ENCODE measurements around the gene MBTPS2.
"Not testable (repeated sequence)": the region's sequence is repeated elsewhere in the genome, so short reads cannot be mapped to it uniquely, and the experiment has no call there.

Gene MBTPS2

GRCh38 chrX:21863241-21863640, 23.8 kb downstream of the MBTPS2 start:
- DNase-seq, result no peak

- no peak for DNase-seq
These were observed 26.0 kb downstream of the MBTPS2 start for GRCh38 chrX:21865436-21865835.

DNA sequence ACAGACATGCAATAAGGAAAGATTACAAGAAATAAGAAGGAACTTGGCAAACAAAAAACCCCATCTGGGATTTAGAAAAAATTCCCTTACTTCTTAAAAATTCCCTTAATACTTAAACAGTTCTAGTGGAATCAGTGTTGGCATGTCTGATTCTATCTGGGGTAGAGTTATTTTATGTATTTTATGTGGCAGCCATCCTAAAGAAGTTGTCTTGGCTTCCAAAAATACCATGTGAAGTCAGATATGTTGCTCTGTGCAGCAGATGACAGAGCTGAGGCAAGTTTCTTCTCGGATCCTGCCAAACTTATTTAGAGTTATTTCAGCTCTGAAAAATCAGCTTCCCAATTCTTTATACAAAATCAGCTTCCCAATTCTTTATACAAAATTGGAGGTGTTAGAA, 31.1 kb downstream of the MBTPS2 start:
- no peak for DNase-seq

GRCh38 chrX:21873063-21873775, 33.8 kb downstream of the MBTPS2 start:
- no peak for DNase-seq

GRCh38 chrX:21874182-21874581, 34.8 kb downstream of the MBTPS2 start:
- not testable (repeated sequence) for DNase-seq

DNA sequence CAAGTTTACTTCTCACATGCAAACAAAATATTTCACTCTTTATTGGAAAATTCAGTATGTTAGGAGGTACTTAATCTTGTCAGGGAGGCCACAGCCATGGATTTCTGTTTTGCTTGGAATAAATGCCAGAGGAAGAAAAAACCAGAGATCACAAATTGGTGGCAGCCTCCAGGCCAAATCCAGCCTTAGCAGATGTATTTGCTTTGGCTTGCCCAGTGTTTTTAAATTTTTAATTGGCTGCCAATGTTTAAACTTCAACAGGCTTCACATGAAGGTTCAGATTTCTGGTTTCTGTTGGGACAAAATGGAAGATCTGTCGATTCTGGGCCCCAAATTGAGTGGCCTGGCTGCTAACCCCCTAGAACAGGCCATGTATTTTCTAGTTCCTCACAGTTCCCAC, 35.6 kb downstream of the MBTPS2 start:
- DNase-seq, result no peak

- DNase-seq, result no peak
These were observed 42.6 kb downstream of the MBTPS2 start for GRCh38 chrX:21881881-21882574.

DNA sequence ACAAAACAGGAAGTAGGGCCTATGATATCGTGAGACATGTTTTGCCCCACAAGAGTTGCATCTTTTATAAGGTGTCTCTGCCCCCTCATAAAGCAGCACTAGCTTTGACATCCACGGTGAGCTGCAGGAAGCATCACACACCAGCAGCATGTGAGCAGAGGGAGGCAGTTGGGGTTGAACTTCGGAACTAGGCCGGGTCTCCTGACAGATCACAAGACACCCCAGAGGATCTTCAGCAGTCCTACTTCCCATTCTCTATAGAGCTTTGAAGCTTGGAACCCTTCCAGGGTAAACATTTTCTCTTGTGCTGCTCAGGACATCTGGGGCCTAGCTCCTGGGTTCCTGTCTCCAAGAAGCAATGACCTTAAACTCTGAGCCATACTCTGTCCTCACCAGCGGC, 43.8 kb downstream of the MBTPS2 start:
- no peak for DNase-seq

- no peak for DNase-seq
These were observed 46.2 kb downstream of the MBTPS2 start for GRCh38 chrX:21885568-21885967.

GRCh38 chrX:21905313-21905712, 65.9 kb downstream of the MBTPS2 start:
- DNase-seq, result no peak

DNA sequence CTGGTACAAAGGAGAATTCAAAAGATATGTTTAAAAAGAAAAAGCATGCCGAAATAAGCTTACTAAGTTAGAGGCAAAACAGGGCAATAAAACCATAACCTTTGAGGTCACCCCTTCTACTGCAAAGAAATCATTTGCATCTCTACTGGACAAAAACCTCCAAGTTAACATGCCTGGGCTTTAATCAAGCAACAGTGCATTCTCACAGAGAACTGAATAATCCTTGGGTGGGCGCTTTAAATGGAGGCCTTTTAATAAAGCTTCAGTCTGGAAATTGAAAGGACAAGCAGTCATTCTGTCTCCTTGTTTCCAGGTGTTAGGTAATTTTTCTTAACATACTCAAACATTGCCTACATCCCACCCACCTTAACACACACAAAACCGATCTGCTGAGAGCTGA, 66.5 kb downstream of the MBTPS2 start:
- DNase-seq, result no peak

GRCh38 chrX:21907260-21907659, 67.8 kb downstream of the MBTPS2 start:
- no peak for DNase-seq

DNA sequence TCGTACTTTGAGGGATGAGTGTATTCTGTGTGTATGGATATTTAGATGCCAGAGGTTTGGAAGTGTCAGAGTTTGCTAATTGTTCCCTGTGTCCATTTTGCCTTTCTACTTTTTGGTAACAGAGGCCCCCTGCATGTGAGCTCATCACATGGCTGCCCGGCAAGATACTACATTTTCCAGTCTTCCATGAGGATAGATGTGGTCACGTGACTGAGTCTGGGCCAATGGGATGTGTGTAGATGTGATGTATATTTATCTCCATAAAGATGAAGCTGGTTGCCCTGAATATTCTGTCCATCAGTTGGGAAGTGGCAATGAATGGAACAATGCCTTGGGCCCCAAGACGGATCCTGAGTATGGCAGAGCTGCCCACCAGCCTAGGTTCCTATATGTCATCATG, 72.1 kb downstream of the MBTPS2 start:
- no peak for DNase-seq

GRCh38 chrX:21912220-21912619, 72.8 kb downstream of the MBTPS2 start:
- DNase-seq, result no peak

- no peak for DNase-seq
These were observed 73.6 kb downstream of the MBTPS2 start for GRCh38 chrX:21912989-21913388.

DNA sequence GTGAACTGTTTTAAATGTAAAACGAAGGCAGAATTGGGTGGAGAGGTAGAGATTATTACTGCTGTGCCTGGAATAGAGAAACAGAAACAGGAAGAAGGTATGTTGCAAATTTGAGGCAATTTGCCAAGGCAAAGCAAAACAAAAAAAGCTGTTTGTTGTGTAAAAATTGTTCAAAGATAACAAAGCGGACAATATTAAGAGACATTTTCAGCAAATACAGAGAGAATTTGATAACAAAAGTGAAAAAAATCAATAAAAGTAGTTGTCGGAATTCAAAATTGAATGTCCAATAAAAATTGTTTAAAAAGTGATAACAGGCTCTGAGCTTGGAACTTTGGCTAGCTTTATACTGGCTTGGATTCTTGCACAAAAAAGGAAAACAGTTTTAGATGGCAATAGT, 86.7 kb downstream of the MBTPS2 start:
- DNase-seq, result no peak

GRCh38 chrX:21926527-21927278, 87.3 kb downstream of the MBTPS2 start:
- DNase-seq, result no peak

DNA sequence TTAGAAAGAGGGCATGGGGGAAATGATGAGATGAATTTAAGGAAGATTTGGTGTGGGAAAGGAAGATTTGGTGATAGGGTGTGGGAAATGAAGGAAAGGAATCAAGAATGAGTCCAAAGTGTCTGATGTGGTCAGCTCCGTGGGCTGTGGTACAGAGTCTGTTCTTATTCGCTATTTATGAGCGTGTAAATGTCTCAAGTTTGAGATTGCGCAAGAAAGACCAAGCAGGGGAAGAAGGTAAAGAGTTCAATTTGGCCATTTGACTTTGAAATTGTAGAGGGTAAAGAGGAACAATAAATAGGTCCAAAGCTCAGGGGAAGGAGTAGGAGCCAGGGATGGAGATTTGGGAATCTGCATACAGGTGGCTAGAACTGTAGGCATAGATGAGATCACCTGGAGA, 89.8 kb downstream of the MBTPS2 start:
- DNase-seq, result no peak

DNA sequence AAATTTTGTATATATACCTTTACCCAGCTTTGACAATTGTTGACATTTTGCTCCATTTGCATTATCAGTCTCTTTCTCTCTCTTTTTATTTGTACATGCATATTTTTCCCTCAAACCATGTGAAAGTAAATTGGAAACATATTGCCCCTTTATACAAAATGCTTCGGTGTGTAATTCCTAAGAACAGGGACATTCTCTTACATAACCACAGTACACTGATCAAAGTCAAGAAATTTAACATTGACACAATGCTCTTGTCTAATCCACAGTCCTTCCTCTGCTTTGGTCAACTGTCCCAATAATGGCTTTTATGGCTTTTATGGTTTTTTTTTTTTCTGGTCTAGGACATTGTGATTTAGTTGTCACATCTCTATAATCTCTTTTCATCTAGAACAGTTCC, 91.6 kb downstream of the MBTPS2 start:
- no peak for DNase-seq

DNA sequence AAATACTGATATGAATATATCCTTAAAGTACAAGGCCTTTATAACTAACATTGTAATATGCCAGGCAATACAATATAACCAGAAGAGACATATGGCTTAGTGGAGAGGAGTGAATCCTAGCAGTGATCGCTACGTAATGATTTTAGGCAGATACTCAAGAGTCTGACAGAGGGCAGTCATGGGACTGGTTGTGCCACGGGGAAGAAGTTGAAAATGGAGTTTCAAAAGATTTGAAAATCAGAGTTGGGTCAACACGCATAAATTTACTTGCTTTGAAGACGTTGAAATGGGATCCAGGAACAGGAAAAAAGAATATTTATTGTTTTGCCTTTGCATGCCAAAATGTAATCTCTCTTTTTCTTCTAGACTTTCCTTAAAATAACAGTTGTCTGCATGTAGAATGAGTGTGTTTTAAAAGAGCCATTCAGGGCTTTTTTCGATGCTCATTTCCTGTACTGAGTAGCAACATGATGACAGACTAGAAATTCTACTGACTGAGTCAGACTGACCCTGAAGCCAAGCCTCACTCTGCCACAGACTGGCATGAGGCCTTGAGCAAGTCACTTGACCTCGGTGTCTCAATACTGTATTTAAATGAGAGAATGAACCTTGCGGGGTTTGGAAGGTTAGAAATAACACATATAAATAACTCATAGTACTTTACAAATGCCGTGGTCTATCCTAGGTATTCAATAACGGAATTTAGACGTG, 93.0 kb downstream of the MBTPS2 start:
- no peak for DNase-seq

DNA sequence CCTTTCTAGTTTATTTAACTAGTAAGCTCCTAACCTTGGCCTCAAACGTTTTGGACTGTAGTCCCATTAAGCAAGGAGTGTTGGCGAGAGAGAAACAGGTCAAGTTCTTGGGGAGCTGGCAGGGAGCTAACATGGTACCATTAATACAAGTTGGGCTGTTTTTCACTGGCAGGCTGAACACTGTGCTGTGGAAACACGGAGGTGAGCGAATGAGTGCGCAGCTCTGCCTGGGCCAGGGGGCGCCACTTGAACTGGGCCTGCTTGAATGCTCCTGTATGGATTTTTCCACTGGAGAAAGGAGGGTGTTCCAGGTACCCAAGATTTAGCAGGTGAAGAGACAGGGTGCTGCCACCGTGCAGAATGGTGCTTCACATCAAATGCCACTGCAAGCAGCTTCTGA, 93.7 kb downstream of the MBTPS2 start:
- DNase-seq, result no peak

DNA sequence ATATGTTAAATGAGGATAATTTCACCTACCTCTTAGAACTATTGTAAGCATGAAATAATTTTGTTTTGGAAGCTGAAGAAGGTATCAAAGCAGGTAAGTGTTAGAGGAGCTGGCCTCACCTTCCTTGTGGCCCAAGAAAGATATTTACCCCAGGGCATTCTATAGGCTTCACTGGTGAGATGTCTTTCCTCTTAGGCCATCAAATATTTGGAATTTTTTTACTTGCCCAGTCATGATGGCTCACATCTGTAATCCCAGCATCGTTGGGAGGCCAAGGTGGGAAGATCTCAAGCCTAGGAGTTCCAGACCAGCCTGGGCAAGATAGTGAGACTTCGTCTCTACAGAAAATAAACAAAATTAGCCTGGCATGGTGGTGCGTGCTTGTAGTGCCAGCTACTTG, 95.0 kb downstream of the MBTPS2 start:
- DNase-seq, result no peak
